Urinary bladder (tissue), 4 donors: ENCODE measurements around the gene KLHDC8A. TPM values are rescaled to one million over a fixed set of nuclear protein-coding genes. Genes with fewer than 3 reads are reported as not detected.
"Not testable (repeated sequence)": the region's sequence is repeated elsewhere in the genome, so short reads cannot be mapped to it uniquely, and the experiment has no call there.

Experiments
- DNase-seq: peaks from one replicate; pipeline ENCODE4 v3.0.0-alpha.2; 2015; ENCODE audit errors: extremely low spot score
- H3K27ac ChIP-seq: one replicate; pipeline ENCODE4 v1.5.1; 2013; ENCODE audit warnings: low read depth, mild to moderate bottlenecking, moderate library complexity
- H3K36me3 ChIP-seq: one replicate; pipeline ENCODE4 v1.6.1; 2013; ENCODE audit warnings: mild to moderate bottlenecking, moderate library complexity; ENCODE audit not compliant: insufficient read depth
- H3K4me1 ChIP-seq: one replicate; pipeline ENCODE4 v1.6.1; 2013; ENCODE audit warnings: mild to moderate bottlenecking, moderate library complexity; ENCODE audit not compliant: insufficient read depth
- H3K4me3 ChIP-seq: one replicate; pipeline ENCODE4 v1.5.1; 2013; ENCODE audit warnings: low read depth, low read length
- WGBS: extraction: QIAGEN DNeasy Blood & Tissue Kit; methylation state at CpG from one replicate; pipeline ENCODE4 v1.1.7; 2013; 5-methylcytosine and 5-hydroxymethylcytosine counted together
- polyA plus RNA-seq: library from polyadenylated mRNA; stranded (reverse); fragments of 200-250 nt; gene quantifications from one replicate; pipeline ENCODE4 v1.2.3, GENCODE V29; 2013
- total RNA-seq: library from RNA; depleted of rRNA; stranded (reverse); fragments of >200 nt; gene quantifications from one replicate; pipeline ENCODE4 v1.2.3, GENCODE V29; 2014
- donor health status: healthy with polysubstance abuse.
- donor health status: healthy.

KLHDC8A gene
- total and polyA plus RNA-seq, 2 donors, result 0.28 to 3.0 TPM

DNA sequence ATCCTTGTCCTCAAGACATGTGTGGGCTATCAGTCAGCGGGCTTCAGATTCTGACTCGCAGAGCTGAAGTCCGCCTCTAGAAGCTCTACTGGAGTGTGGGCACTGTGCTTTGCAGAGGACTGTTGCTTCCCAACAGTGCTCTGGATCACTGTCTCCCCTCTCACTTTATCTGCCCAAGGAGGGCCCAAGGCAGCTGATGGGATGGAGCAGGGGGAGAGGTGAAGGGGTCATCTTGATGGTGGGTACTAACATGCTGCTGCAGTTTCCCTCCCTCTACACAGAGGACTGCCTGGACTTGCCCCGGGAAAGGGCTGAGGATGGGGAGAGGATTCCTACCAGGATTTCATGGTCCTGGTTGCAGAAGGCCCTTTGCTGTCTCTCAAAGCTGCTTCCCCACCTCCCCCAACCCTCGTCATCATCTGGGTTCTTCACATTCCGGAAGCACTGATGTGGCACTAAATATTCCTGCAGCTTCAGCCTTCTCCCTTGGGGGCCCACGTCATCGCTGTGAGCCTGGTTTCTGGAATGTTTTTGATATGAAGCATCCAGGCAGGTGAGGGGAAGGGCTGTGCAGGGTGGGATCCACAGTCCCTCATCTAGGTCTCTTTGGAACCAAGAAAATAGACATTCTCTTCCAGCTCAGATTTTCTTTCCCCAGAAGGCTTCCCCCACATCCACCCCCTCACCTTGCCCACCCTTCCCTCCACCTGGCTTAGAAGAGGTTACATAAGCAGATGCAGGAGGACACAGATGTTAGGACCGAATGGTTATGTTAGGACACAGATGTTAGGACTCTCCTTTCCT is 58.3 kb downstream of the KLHDC8A start:
- no peaks in the 10 kb centered on the region for H3K36me3 ChIP-seq
- WGBS, result 72% methylated on average over 9 of the region's 9 CpGs
- no peaks in the 10 kb centered on the region for H3K4me1 ChIP-seq
- no peak overlapping the region for H3K4me3 ChIP-seq
- DNase-seq, result no peak
- no peak overlapping the region for H3K27ac ChIP-seq

DNA sequence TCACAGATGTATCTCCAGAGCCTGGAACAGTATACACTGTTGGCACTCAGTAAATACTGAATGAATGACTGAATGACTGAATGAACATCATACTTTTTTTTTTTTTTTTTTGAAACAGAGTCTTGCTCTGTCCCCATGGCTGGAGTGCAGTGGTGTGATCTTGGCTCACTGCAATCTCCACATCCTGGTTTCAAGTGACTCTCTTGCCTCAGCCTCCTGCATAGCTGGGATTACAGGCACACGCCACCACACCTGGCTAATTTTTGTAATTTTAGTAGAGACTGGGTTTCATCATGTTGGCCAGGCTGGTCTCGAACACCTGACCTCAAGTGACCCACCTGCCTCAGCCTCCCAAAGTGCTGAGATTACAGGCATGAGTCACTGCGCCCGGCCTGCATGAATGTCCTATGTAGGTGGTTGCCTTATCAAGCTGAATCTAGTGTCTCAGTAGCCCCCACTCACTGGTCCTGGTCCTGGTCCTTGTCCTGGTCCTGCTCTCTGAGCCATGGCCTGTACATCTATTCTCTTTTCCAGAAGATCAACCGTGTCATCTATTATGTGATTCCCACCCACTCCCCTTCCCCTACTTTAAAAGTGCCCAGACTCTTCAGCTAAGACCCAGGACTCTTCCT is 59.1 kb downstream of the KLHDC8A start:
- WGBS, result 97% methylated on average over 5 of the region's 5 CpGs
- H3K36me3 ChIP-seq, result not testable (repeated sequence)

GRCh38 chr1:205296154-205296553 is 60.6 kb downstream of the KLHDC8A start:
- Histone ChIP-seq H3K27ac (no peak overlapping the region), H3K4me3 (no peak overlapping the region), H3K4me1 (no peaks in the 10 kb centered on the region), H3K36me3 (no peaks in the 10 kb centered on the region)
- WGBS, result 89% methylated on average over 2 of the region's 2 CpGs
- no peak for DNase-seq

More for the DNA sequence above, 59.1 kb downstream of the KLHDC8A start:
- H3K27ac ChIP-seq, H3K4me3 ChIP-seq, DNase-seq, H3K4me1 ChIP-seq: not testable (repeated sequence)

DNA sequence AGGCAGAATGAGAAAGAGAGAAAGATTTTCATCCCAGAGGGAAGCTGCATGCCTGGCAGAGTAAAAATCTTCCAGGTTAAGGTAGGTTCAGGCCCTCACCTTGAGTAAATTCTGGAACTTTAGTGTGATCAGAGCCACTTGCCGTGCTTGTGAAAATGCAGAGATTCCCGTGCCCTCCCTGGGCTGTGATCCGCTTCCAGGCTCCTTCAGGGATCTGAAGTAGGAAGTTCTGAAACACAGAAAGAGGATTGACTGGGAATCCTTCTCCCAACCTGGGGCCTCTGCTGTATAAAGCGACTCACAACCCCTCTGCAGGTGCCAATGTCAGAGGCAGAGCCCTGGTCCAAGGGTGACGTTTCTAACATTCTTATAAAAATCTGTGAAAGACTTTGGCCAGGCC is 61.8 kb downstream of the KLHDC8A start:
- Histone ChIP-seq H3K36me3 (no peaks in the 10 kb centered on the region), H3K27ac (peak overlapping the region; percentile 3), H3K4me3 (no peak overlapping the region), H3K4me1 (no peaks in the 10 kb centered on the region)
- no peak for DNase-seq
- 82% methylated on average over 5 of the region's 5 CpGs for WGBS

- no peak overlapping the region for H3K27ac ChIP-seq
- DNase-seq, result no peak
- no peak overlapping the region for H3K4me3 ChIP-seq
- H3K4me1 ChIP-seq, result no peaks in the 10 kb centered on the region
- no peaks in the 10 kb centered on the region for H3K36me3 ChIP-seq
- WGBS, result 41% methylated on average over 6 of the region's 6 CpGs
These were observed 62.4 kb downstream of the KLHDC8A start for GRCh38 chr1:205294175-205294917.

- WGBS, result 94% methylated on average over 10 of the region's 10 CpGs
- Histone ChIP-seq H3K4me3 (no peak overlapping the region), H3K4me1 (no peaks in the 10 kb centered on the region), H3K27ac (no peak overlapping the region), H3K36me3 (no peaks in the 10 kb centered on the region)
- no peak for DNase-seq
These were observed 63.2 kb downstream of the KLHDC8A start for GRCh38 chr1:205293350-205294074.

- Histone ChIP-seq H3K27ac (no peak overlapping the region), H3K36me3 (no peaks in the 10 kb centered on the region), H3K4me3 (no peak overlapping the region), H3K4me1 (no peaks in the 10 kb centered on the region)
- no peak for DNase-seq
- 96% methylated on average over 6 of the region's 6 CpGs for WGBS
These were observed 65.1 kb downstream of the KLHDC8A start for GRCh38 chr1:205291596-205291995.

- H3K36me3 ChIP-seq, result no peaks in the 10 kb centered on the region
- no peaks in the 10 kb centered on the region for H3K4me1 ChIP-seq
- no peak for DNase-seq
- no peak overlapping the region for H3K4me3 ChIP-seq
- H3K27ac ChIP-seq, result no peak overlapping the region
- WGBS, result 63% methylated on average over 8 of the region's 8 CpGs
These were observed 68.8 kb downstream of the KLHDC8A start for GRCh38 chr1:205287767-205288559.

- WGBS, result 94% methylated on average over 3 of the region's 3 CpGs
- no peaks in the 10 kb centered on the region for H3K36me3 ChIP-seq
- H3K4me1 ChIP-seq, result no peaks in the 10 kb centered on the region
- H3K4me3 ChIP-seq, result no peak overlapping the region
- H3K27ac ChIP-seq, result no peak overlapping the region
- DNase-seq, result no peak
These were observed 69.6 kb downstream of the KLHDC8A start for GRCh38 chr1:205287076-205287475.

DNA sequence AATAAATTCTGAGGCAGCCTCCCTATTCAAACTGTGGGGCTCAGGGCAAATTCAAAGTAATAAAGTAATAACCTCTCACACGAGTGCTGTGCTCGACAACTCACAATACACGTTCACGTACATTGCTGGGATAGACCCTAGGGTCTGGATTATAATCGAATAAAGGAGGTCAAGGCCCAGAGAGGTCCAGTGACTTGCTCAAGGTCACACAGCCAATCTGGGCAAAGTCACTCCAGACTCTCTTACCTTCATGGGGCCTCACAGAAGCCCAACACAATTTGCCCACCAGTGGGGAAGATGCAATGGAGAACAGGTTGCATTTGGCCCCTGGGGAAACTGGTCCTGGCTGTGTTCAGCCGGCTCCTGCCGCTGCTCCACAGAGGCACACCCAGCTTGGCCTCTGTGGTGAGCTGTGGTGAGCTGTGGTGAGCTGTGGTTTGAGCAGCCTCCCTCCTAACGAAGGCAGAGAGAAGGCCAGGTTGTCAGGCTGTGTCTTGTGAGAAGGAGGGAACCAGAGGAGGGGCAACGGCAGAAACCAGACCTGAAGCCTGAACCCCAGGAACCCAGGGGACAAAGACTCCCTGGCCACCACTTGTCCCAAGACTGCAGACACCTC is 70.3 kb downstream of the KLHDC8A start:
- no peak for DNase-seq
- H3K36me3 ChIP-seq, result no peaks in the 10 kb centered on the region
- H3K4me1 ChIP-seq, result no peaks in the 10 kb centered on the region
- WGBS, result 94% methylated on average over 9 of the region's 9 CpGs
- peak overlapping the region; percentile 58 for H3K27ac ChIP-seq
- H3K4me3 ChIP-seq, result no peak overlapping the region
